ENCODE results near the gene MINAR1.

MINAR1 gene

GRCh38 chr15:79466488-79466887 is 34.4 kb downstream of the MINAR1 start:
- no peak for DNase-seq

- DNase-seq: no peak
These were observed 35.9 kb downstream of the MINAR1 start for GRCh38 chr15:79467865-79468586.

DNA sequence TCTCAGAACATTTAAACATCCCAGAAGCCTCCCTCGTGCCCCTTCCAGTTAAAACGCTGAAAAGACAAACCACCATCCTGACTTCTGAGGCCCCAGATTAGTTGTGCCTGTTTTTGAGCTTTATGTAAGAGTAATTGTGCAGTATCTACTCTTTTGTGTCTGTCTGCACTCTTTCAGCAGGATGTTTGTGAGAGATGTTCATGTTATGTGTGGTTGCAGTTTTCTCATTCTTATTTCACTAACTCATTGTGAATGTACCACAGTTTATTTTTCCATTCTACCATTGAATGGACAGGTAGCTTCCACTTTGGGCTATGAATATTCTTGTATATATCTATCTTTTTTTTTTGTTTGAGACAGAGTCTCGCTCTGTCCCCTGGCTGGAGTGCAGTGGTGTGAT is 40.3 kb downstream of the MINAR1 start:
- no peak for DNase-seq

DNA sequence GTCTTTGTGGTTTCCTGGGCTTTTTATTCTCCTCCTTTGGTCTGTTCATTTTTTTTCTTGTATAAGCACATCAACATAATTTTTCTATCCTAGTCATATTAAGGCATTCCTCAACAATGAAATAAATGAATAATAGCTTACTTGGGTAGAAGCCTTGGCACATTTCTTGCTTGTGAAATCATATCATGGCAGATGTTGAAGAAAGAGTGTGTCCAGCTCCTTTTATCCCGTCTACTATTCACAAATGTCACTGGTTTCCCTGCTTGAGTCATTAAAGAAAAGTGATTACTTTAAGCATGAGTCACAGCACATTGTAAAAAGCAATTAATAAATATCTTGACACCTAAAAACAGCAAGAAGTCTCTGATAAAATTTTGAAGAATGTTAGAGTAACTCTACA is 42.1 kb downstream of the MINAR1 start:
- no peak for DNase-seq

DNA sequence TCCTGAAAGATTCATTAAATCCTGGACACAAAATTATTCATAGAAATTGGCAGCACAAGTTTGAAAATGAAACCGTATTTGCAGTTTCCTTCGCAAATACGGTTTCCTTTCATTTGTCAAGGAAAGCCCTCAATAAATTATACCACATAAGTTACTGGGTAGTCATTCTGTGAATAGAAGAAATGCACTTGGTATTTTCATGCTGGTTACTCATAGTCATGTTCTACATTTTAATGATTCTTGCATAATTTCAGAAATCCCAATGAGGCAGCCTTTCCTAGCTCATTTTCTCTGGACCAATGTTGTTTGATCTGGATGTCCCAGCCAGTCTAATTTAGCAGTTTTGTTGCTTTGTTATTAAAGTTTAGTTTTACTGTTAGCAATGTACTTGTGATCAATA is 43.2 kb downstream of the MINAR1 start:
- no peak for DNase-seq

DNA sequence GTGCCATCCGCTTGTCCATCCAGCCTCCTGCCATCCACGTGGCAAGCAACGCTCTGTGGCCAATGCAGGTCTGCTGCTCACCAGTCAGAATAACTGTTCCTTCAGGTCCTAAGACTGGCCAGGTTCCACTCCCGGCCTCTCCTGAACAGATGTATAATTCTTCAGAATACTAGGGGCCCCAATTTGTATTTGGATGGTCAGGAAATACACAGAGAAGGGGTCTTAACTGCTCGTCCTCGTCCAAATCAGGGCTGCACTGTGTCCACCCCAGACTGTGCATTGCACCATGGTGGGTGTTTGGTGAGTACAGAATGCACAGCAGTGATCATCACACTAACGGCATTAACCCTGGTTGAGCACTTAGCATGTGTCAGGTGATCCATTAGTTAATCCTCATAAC is 46.0 kb downstream of the MINAR1 start:
- no peak for DNase-seq

DNA sequence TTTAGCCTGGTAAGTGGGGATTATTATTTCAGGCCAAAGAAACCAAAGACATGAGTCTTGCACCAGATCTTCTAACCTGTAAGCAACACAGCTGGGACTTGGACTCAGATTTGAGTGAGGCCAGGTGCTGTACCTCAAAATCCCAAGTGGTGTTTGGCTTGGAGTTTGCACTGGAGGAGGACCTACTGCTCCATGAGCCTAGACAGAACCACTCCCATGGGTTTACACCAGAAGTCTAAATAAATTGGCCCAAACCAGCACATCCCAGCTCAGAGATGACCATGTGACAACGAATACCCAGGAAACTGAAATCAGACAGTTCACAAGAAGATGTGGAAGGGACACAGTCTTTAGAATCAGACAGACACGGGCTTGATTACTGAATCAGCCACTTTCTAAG is 47.5 kb downstream of the MINAR1 start:
- no peak for DNase-seq

GRCh38 chr15:79481793-79482192 is 49.7 kb downstream of the MINAR1 start:
- DNase-seq: no peak

All from CD4-positive, alpha-beta T cell treated with Interferon alpha-2 for 1 hour (primary cell).